Hepatocyte (in vitro differentiated cells): Measurements from ENCODE around the gene TM7SF2.

Source experiments
- EZH2phosphoT487 ChIP-seq: fragments of 200-600 bp; sonication (generic); IDR thresholded peaks from one replicate; pipeline ENCODE4 v1.6.1; 2018; ENCODE audit warnings: antibody characterized with exemption, mild to moderate bottlenecking, low read depth, moderate library complexity; ENCODE audit not compliant: unreplicated experiment, severe bottlenecking
- TF ChIP-seq, protein P1 (sequence below): fragments of 200-600 bp; sonication (generic); IDR thresholded peaks from 2 replicates; pipeline ENCODE4 v1.5.1; 2016; ENCODE audit warnings: antibody characterized with exemption, mild to moderate bottlenecking; ENCODE audit not compliant: poor library complexity

DNA sequence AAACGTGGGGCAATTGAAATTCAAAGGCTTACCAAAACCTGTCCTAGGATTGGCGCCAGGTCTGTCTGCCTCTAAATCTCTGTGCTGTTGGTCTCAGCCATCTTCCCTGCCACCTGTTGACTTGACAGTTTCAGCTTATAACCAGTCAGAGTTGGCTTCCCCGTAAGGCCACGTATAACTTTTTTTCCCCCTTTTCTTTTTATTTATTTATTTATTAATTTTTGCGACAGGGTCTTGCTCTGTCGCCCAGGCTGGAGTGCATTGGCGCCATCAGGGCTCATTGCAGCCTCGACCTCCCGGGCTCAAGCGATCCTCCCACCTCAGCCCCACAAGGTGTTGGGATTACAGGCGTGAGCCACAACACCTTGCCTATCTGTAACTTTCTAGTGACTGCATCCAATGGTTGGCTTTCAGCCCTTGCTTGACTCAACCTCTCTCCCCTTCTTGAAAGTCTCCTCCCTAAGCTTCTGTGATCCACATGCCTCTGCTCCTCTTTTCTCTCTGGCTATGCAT, 24.0 kb downstream of the TM7SF2 start:
- TF ChIP-seq, protein P1, sequence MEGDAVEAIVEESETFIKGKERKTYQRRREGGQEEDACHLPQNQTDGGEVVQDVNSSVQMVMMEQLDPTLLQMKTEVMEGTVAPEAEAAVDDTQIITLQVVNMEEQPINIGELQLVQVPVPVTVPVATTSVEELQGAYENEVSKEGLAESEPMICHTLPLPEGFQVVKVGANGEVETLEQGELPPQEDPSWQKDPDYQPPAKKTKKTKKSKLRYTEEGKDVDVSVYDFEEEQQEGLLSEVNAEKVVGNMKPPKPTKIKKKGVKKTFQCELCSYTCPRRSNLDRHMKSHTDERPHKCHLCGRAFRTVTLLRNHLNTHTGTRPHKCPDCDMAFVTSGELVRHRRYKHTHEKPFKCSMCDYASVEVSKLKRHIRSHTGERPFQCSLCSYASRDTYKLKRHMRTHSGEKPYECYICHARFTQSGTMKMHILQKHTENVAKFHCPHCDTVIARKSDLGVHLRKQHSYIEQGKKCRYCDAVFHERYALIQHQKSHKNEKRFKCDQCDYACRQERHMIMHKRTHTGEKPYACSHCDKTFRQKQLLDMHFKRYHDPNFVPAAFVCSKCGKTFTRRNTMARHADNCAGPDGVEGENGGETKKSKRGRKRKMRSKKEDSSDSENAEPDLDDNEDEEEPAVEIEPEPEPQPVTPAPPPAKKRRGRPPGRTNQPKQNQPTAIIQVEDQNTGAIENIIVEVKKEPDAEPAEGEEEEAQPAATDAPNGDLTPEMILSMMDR, result no peak
- no peak for TF ChIP-seq EZH2phosphoT487
